ENCODE results near the gene CYB5RL.

Gene CYB5RL

DNA sequence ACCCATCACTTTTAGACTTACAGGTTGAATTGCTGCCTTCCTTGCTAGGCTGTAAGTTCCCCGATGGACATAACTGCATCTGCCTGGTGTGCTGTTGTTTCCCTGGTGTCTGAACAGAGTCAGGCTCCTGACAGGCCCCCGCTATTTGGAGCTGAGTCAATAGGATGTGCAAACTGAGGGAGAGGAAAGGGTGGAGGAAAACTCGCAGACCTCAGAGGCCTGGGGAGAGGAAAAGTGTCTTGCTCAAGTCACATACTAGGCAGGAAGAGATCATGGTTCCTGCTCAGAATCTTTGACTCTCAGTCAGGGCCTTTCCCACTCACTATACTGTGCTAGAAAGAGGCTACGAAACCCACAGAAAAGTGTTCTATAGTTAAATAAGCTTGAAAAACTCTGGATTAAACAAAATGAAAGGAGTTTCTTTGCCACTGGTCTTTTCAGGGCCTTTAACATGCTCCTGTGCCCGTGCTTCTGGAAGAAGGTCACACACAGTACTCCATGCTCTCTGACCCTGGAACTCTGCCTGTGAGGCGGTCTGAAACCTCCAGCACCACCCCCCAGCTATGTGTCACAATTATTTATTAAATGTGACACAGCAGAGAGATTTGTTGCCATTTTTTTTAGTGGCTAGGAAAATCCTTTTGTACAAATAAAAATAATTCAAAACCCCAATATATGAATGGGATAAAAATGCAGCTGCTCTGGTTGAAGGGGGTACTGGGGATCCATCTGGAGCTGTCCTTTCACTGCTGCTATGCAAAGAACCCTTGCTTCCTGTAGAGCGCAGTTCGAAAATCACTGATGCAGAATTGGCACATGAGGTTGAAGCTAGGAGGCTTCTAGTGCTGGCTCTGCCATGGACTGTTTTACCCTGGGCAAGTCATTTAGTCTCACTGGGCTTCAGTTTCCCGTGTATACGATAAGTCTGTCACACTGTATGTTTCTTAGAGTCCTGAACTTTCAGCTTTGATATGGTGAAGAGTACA lies 26.9 kb downstream of the CYB5RL start:
- H2AFZ ChIP-seq (ENCODE audit: low read depth, low read length) = no peak overlapping the region
- no peaks in the 10 kb centered on the region for H3K79me2 ChIP-seq (ENCODE audit: low read length)
- H3K9ac ChIP-seq (ENCODE audit: low read length) = no peak overlapping the region
- H3K27ac ChIP-seq (ENCODE audit: low read length) = no peak overlapping the region
- no peaks in the 10 kb centered on the region for H3K9me3 ChIP-seq (ENCODE audit: insufficient read depth, low read length)
- no peaks in the 10 kb centered on the region for H4K20me1 ChIP-seq (ENCODE audit: insufficient read depth, low read length)
- no peaks in the 10 kb centered on the region for H3K36me3 ChIP-seq (replicated peaks; ENCODE audit: low read depth, low read length)
- H3K27me3 ChIP-seq (ENCODE audit: low read depth, low read length) = no peaks in the 10 kb centered on the region
- no peak for TF ChIP-seq EZH2phosphoT487 (IDR thresholded peaks at IDR 0.05; ENCODE audit: low read depth)
- TF ChIP-seq, protein P1, sequence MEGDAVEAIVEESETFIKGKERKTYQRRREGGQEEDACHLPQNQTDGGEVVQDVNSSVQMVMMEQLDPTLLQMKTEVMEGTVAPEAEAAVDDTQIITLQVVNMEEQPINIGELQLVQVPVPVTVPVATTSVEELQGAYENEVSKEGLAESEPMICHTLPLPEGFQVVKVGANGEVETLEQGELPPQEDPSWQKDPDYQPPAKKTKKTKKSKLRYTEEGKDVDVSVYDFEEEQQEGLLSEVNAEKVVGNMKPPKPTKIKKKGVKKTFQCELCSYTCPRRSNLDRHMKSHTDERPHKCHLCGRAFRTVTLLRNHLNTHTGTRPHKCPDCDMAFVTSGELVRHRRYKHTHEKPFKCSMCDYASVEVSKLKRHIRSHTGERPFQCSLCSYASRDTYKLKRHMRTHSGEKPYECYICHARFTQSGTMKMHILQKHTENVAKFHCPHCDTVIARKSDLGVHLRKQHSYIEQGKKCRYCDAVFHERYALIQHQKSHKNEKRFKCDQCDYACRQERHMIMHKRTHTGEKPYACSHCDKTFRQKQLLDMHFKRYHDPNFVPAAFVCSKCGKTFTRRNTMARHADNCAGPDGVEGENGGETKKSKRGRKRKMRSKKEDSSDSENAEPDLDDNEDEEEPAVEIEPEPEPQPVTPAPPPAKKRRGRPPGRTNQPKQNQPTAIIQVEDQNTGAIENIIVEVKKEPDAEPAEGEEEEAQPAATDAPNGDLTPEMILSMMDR (IDR thresholded peaks at IDR 0.05; ENCODE audit: low read depth, low read length) = no peak
- H3K4me1 ChIP-seq (ENCODE audit: low read length) = no peaks in the 10 kb centered on the region
- no peak overlapping the region for H3K4me3 ChIP-seq (ENCODE audit: low read length)
- H3K4me2 ChIP-seq (ENCODE audit: low read length) = no peak overlapping the region

DNA sequence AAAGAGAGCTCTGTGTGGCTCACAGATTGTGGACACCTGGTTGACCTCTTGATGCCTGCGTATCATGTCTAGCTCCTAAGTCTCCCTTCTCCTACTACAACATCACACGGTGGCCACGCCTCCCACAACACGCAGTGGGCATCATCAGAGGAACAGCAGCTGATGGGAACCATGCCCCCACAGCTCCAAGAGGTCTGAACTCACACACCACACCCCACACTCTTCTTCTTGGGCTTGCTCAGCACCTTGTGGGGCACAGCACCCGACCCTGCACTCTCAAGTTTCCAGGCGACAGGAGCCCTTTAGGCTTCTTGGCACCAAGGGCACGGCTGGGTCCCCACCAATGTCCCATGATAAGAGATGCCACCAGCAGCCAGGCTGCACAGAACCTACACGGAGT lies 28.2 kb downstream of the CYB5RL start:
- no peak overlapping the region for H3K27ac ChIP-seq (ENCODE audit: low read length)
- H3K4me3 ChIP-seq (ENCODE audit: low read length) = no peak overlapping the region
- no peaks in the 10 kb centered on the region for H3K4me1 ChIP-seq (ENCODE audit: low read length)
- no peak overlapping the region for H2AFZ ChIP-seq (ENCODE audit: low read depth, low read length)
- no peaks in the 10 kb centered on the region for H3K9me3 ChIP-seq (ENCODE audit: insufficient read depth, low read length)
- no peaks in the 10 kb centered on the region for H3K79me2 ChIP-seq (ENCODE audit: low read length)
- no peaks in the 10 kb centered on the region for H4K20me1 ChIP-seq (ENCODE audit: insufficient read depth, low read length)
- no peaks in the 10 kb centered on the region for H3K36me3 ChIP-seq (replicated peaks; ENCODE audit: low read depth, low read length)
- TF ChIP-seq, protein P1 (IDR thresholded peaks at IDR 0.05; ENCODE audit: low read depth, low read length) = no peak
- TF ChIP-seq EZH2phosphoT487 (IDR thresholded peaks at IDR 0.05; ENCODE audit: low read depth) = no peak
- H3K4me2 ChIP-seq (ENCODE audit: low read length) = no peak overlapping the region
- no peak overlapping the region for H3K9ac ChIP-seq (ENCODE audit: low read length)
- no peaks in the 10 kb centered on the region for H3K27me3 ChIP-seq (ENCODE audit: low read depth, low read length)

DNA sequence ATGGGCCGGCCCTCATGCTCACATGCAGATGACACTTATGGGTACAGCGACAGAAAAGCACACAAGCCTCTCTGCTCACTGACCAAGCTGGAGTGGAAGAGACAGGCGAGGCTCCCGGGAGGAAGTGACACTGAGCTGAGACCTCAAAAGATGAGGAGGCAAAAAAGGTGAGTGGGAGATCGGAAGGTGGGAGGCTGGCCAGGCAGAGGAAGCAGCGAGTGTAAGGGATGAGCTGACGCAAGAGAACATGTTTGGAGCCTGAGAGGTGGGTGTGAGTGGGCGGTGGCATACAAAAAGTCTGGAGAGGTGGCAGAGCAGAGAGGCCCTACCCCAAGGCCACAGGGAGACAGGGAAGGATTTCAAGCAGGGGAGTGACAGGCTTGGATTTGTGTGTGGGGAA lies 28.8 kb downstream of the CYB5RL start:
- Histone ChIP-seq H3K27ac (ENCODE audit: low read length) (no peak overlapping the region), H4K20me1 (ENCODE audit: insufficient read depth, low read length) (no peaks in the 10 kb centered on the region), H3K9me3 (ENCODE audit: insufficient read depth, low read length) (no peaks in the 10 kb centered on the region), H3K79me2 (ENCODE audit: low read length) (no peaks in the 10 kb centered on the region), H3K9ac (ENCODE audit: low read length) (no peak overlapping the region), H3K4me2 (ENCODE audit: low read length) (no peak overlapping the region), H2AFZ (ENCODE audit: low read depth, low read length) (no peak overlapping the region), H3K4me1 (ENCODE audit: low read length) (no peaks in the 10 kb centered on the region), H3K27me3 (ENCODE audit: low read depth, low read length) (no peaks in the 10 kb centered on the region), H3K4me3 (ENCODE audit: low read length) (no peak overlapping the region), H3K36me3 (replicated peaks; ENCODE audit: low read depth, low read length) (no peaks in the 10 kb centered on the region)
- no peak for TF ChIP-seq EZH2phosphoT487 (IDR thresholded peaks at IDR 0.05; ENCODE audit: low read depth)
- TF ChIP-seq, protein P1 (IDR thresholded peaks at IDR 0.05; ENCODE audit: low read depth, low read length) = no peak

DNA sequence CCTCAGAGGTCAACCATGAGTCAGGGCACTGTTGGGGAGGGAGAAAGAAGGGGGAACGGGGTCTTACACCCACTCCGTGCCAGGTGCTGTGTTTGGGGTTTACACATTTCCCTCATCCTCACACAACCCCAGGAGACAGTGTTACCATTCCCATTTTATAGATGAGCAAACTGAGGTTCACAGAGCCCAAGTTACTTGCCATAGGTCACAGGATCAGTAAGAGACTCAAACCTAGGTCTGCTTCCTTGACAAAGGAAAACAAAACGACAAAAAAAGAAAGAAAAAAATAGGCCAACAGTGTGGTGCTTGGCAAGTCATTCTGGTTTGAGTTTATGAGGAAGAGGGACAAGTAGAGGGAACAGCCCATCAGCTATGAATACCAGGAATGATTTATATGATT lies 30.8 kb downstream of the CYB5RL start:
- Histone ChIP-seq H3K27me3 (ENCODE audit: low read depth, low read length) (no peaks in the 10 kb centered on the region), H3K4me1 (ENCODE audit: low read length) (no peaks in the 10 kb centered on the region), H2AFZ (ENCODE audit: low read depth, low read length) (no peak overlapping the region), H3K9ac (ENCODE audit: low read length) (no peak overlapping the region), H3K36me3 (replicated peaks; ENCODE audit: low read depth, low read length) (no peaks in the 10 kb centered on the region), H3K4me2 (ENCODE audit: low read length) (no peak overlapping the region), H4K20me1 (ENCODE audit: insufficient read depth, low read length) (no peaks in the 10 kb centered on the region), H3K9me3 (ENCODE audit: insufficient read depth, low read length) (no peaks in the 10 kb centered on the region), H3K79me2 (ENCODE audit: low read length) (no peaks in the 10 kb centered on the region), H3K27ac (ENCODE audit: low read length) (no peak overlapping the region), H3K4me3 (ENCODE audit: low read length) (no peak overlapping the region)
- TF ChIP-seq, protein P1 (IDR thresholded peaks at IDR 0.05; ENCODE audit: low read depth, low read length) = no peak
- no peak for TF ChIP-seq EZH2phosphoT487 (IDR thresholded peaks at IDR 0.05; ENCODE audit: low read depth)

Data from OCI-LY3 (cell line).